Measurements from ENCODE around the gene TAF11L2.
"Not testable (repeated sequence)": the region's sequence is repeated elsewhere in the genome, so short reads cannot be mapped to it uniquely, and the experiment has no call there.

Gene TAF11L2

GRCh38 chr5:17497931-17498330, at the start of gene TAF11L2:
Gene TAF11L2, plus strand, starts transcription at chr5:17498231.
- DNase-seq (ENCODE audit: extremely low read depth in 1 of 2, low read depth in 1 of 2): not testable (repeated sequence)

DNA sequence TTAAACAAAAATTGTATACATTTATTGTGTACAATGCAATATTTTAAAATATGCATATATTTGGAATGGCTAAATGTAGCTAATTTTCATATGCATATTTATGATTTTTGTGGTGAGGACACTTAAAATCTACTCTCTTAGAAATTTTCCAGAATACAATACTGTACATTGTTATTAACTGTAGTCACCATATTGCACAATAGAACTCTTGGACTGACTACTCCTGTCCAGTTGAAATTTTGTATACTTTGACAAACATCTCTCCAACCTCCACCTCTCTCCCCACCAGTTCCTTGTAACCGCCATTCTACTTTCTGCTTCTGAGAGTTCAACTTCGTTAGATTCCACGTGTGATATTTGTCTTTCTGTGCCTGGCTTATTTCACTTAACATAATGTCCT, 49.2 kb upstream of the TAF11L2 start:
- DNase-seq (ENCODE audit: extremely low read depth in 1 of 2, low read depth in 1 of 2): no peak

GRCh38 chr5:17452936-17453335, 45.1 kb upstream of the TAF11L2 start:
- no peak for DNase-seq (ENCODE audit: extremely low read depth in 1 of 2, low read depth in 1 of 2)

- no peak for DNase-seq (ENCODE audit: extremely low read depth in 1 of 2, low read depth in 1 of 2)
These were observed 42.1 kb upstream of the TAF11L2 start for GRCh38 chr5:17455942-17456341.

DNA sequence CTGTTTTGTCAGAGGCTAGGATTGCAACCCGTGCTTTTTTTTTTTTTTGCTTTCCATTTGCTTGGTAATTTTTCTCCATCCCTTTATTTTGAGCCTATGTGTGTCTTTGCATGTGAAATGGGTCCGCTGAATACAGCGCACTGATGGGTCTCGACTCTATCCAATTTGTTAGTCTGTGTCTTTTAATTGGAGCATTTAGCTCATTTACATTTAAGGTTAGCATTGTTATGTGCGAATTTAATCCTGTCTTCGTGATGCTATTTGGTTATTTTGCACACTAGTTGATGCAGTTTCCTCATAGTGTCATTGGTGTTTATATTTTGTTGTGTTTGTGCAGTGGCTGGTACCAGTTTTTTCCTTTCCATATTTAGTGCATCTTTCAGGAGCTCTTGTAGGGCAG, 36.2 kb upstream of the TAF11L2 start:
- no peak for DNase-seq (ENCODE audit: extremely low read depth in 1 of 2, low read depth in 1 of 2)

DNA sequence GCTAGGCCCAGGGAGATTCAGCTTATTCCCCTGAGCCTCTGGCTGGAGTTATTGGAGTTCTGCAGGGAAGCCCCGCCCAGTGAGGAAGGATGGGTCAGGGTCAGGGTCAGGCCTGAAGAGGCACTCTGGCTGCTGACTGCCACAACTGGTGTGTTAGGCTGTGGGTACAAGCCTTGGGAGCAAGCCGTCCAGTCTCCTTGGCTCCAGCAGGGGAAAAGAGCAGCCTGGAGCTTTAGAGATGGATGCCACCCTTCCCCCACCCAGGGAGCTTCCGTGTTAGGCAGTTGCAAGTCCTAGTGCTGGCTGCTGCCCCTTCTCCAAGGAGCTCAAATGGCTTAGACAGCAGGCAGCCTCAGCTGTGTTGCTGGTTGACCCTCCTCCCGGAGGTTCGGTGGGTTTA, 34.4 kb upstream of the TAF11L2 start:
- no peak for DNase-seq (ENCODE audit: extremely low read depth in 1 of 2, low read depth in 1 of 2)

GRCh38 chr5:17470064-17470463, 28.0 kb upstream of the TAF11L2 start:
- DNase-seq (ENCODE audit: extremely low read depth in 1 of 2, low read depth in 1 of 2): no peak

GRCh38 chr5:17475064-17475463, 23.0 kb upstream of the TAF11L2 start:
- DNase-seq (ENCODE audit: extremely low read depth in 1 of 2, low read depth in 1 of 2): not testable (repeated sequence)

- DNase-seq (ENCODE audit: extremely low read depth in 1 of 2, low read depth in 1 of 2): no peak
These were observed 21.0 kb upstream of the TAF11L2 start for GRCh38 chr5:17477043-17477442.

- DNase-seq (ENCODE audit: extremely low read depth in 1 of 2, low read depth in 1 of 2): no peak
These were observed 20.3 kb upstream of the TAF11L2 start for GRCh38 chr5:17477573-17478265.

DNA sequence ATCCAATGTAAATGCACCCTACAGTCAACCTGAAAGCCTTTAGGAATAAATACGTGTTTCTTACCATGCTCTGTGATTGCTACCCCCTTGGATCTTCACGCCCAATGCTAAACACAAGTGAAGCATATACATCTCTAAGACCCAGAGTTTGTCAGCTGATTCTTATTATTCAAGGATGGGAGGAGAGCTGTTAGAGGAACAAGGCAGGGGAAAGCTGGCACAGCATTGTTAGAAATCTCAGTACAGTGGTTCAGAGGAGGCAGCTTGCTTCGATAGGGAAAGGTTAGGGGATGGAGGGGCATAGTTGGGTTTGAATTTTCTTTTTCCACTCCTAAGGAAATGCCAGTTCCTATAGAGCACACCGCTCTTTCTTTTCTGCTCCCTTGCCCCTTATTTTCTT, 16.7 kb upstream of the TAF11L2 start:
- DNase-seq (ENCODE audit: extremely low read depth in 1 of 2, low read depth in 1 of 2): no peak

- no peak for DNase-seq (ENCODE audit: extremely low read depth in 1 of 2, low read depth in 1 of 2)
These were observed 15.2 kb upstream of the TAF11L2 start for GRCh38 chr5:17482790-17483189.

- not testable (repeated sequence) for DNase-seq (ENCODE audit: extremely low read depth in 1 of 2, low read depth in 1 of 2)
These were observed 11.4 kb upstream of the TAF11L2 start for GRCh38 chr5:17486464-17487173.

GRCh38 chr5:17487174-17487512, 10.9 kb upstream of the TAF11L2 start:
- no peak for DNase-seq (ENCODE audit: extremely low read depth in 1 of 2, low read depth in 1 of 2)

- DNase-seq (ENCODE audit: extremely low read depth in 1 of 2, low read depth in 1 of 2): not testable (repeated sequence)
These were observed 6.8 kb upstream of the TAF11L2 start for GRCh38 chr5:17491257-17491656.

GRCh38 chr5:17492770-17493169, 5.3 kb upstream of the TAF11L2 start:
- DNase-seq (ENCODE audit: extremely low read depth in 1 of 2, low read depth in 1 of 2): no peak

GRCh38 chr5:17497446-17497845, 585 bp upstream of the TAF11L2 start:
- no peak for DNase-seq (ENCODE audit: extremely low read depth in 1 of 2, low read depth in 1 of 2)

DNA sequence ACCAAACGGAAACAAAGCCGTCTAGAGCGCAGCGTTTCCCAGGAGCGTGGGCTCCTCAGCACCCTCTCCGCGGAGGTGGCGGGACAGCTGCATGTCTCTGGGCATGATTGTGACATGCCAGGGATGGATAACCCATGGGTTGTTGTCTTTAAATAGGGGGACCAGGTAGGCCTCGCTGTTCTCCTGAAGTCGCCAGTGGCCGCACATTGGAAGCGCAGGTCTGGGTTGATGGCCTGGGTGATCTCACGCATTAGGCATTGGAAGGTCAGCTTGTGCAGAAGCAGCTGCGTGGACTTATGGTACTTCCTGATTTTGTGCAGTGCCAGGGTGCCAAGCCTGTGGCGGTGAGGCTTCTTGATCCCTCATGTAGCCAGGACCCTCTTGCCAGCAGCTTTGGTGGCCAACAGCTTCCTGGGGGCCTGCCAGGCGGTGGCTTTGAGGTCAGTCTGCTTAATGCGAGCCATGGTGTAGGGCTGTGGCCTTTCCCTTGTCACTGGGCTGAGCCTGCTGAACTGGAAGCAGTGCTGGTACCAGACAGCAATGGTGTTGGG, 13.8 kb downstream of the TAF11L2 start:
- no peak for DNase-seq (ENCODE audit: extremely low read depth in 1 of 2, low read depth in 1 of 2)

- DNase-seq (ENCODE audit: extremely low read depth in 1 of 2, low read depth in 1 of 2): not testable (repeated sequence)
These were observed 19.5 kb downstream of the TAF11L2 start for GRCh38 chr5:17517526-17517925.

GRCh38 chr5:17518067-17518466, 20.0 kb downstream of the TAF11L2 start, which contains the start of gene TAF11L3:
Gene TAF11L3, plus strand, starts transcription at chr5:17518367.
- DNase-seq (ENCODE audit: extremely low read depth in 1 of 2, low read depth in 1 of 2): not testable (repeated sequence)

GRCh38 chr5:17519508-17519907, 21.5 kb downstream of the TAF11L2 start:
- not testable (repeated sequence) for DNase-seq (ENCODE audit: extremely low read depth in 1 of 2, low read depth in 1 of 2)

DNA sequence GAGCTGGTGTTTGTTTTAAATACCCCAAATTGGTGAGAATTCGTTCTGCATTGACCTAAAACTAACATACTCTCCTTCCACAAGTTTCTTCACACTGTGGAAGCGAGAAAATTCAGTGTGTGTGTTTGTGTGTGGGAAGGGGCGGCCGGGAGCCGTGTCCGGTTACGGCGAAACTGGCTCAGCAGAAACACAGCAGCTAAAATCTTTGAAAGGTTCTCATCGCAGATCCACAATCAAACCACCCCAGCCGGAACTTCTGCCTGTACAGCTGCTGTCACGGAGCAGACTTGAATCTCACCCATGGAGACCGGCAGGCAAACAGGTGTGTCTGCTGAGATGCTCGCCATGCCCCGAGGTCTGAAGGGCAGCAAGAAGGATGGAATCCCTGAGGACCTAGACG, 23.5 kb downstream of the TAF11L2 start, which contains the start of gene TAF11L4:
Gene TAF11L4, plus strand, starts transcription at position 301 of the 400 bp plus-strand sequence.
- DNase-seq (ENCODE audit: extremely low read depth in 1 of 2, low read depth in 1 of 2): not testable (repeated sequence)

All from stimulated activated CD8-positive, alpha-beta memory T cell treated with anti-CD3 and anti-CD28 coated beads, Interleukin-7, amount 100 ng/mL, for 48 hours (primary cell).